ENCODE data around the gene DCBLD1.

- TF ChIP-seq CTCF (IDR thresholded peaks at IDR 0.05): no peak
- no peak for TF ChIP-seq POLR2A (IDR thresholded peaks at IDR 0.05)
Observed at GRCh38 chr6:117496383-117496990, 14.0 kb downstream of the DCBLD1 start.

Measured in thyroid gland (tissue), 4 donors.